ENCODE data around the gene MYH7.
"Not testable (repeated sequence)": the region's sequence is repeated elsewhere in the genome, so short reads cannot be mapped to it uniquely, and the experiment has no call there.

Gene MYH7

GRCh38 chr14:23387916-23388882, 47.3 kb downstream of the MYH7 start:
- no peak for DNase-seq (ENCODE audit: low read depth in 2 of 2)

- DNase-seq (ENCODE audit: low read depth in 2 of 2): no peak
These were observed 48.5 kb downstream of the MYH7 start for GRCh38 chr14:23386999-23387398.

- DNase-seq (ENCODE audit: low read depth in 2 of 2): not testable (repeated sequence)
These were observed 49.2 kb downstream of the MYH7 start for GRCh38 chr14:23386266-23386657.

GRCh38 chr14:23385642-23386265, 49.7 kb downstream of the MYH7 start:
- no peak for DNase-seq (ENCODE audit: low read depth in 2 of 2)

DNA sequence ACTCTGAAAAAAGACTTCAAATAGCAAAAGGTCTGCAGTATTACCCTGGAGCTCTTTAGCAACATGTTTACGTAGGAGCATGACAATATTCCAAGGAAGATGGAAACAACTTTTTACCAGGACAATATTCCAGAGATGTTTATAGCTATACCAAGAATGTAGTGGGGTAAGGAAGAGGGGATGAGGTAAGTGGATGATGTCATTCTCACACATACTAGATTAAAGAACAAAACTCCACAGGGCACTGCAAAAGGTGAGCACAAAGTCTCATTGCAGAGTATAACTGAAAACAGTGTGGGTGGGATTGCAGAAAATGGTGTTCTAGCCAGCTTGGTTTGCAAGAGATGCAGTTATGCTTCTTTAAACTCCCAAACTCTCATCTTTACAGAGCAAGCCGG, 50.2 kb downstream of the MYH7 start:
- no peak for DNase-seq (ENCODE audit: low read depth in 2 of 2)

DNA sequence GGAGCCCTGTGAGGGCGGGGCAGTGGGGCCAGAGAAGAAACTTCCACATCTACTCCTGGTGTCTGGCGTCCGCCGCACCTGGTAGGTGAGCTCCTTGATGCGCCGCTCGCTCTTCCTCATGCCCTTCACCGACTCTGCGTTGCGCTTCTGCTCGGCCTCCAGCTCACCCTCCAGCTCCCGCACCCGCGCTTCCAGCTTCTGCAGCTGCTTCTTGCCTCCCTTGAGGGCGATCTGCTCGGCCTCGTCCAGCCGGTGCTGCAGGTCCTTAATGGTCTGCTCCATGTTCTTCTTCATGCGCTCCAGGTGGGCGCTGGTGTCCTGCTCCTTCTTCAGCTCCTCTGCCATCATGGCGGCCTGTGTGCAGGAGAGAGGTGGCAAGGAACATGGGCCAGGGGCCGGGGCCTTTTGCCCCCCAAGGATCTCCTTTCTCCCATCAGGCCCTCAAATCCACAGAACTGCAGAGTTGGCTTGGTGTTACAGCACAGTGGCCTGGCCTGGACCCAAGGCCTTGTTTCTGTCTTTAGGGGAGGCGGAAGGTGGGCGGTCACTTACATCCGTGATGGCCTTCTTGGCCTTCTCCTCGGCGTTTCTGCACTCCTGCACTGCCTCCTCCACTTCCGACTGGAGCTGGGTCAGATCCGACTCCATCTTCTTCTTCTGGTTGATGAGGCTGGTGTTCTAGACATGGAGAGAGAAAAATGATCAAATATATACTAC, 50.9 kb downstream of the MYH7 start:
- DNase-seq (ENCODE audit: low read depth in 2 of 2): no peak

DNA sequence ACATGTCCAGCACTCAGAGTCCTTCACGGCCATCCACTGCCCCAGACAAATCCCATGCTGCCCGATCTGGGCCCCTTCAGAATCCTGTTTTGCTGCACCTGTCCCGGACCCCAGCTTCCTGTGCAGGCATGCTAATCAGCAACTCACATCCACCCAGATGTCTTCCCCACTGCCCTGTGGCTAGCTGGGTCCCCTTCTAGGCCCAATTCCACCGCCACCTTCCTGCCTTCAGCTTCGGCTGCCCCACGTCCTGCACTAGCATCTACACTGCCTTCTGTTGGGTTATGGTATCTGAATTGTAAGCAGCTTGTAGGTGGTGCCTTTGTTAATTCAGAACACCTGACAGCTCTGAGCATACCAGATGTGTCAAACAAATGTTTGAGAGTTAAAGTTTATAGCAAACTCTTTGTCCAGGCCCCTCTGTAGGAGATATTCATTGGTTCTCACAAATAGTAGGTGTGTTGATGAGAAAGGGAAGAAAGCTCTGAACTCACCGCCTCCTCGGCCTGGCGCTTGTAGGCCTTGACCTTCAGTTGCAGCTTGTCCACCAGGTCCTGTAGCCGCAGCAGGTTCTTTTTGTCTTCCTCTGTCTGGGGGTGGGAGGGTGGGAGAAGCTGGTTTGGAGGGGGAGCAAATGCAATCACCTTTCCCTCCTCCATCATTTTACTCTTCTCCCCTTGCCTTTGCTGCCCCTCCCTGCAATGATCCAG, 52.6 kb downstream of the MYH7 start:
- DNase-seq (ENCODE audit: low read depth in 2 of 2): no peak

DNA sequence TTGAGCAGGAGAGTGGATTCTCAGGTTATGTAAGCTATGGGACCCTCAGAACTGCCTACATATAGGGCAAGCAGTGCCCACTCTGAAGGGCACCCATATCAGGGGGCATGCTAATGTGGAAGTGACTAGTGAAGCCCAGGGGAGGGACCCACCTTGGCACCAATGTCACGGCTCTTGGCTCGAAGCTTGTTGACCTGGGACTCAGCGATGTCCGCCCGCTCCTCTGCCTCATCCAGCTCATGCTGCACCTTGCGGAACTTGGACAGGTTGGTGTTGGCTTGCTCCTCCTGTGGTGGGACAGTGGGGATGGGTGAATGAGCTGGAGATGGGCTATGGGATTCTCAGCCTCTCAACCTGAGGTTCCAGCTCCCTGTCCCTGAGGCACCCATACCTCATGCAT, 53.2 kb downstream of the MYH7 start:
- DNase-seq (ENCODE audit: low read depth in 2 of 2): no peak

DNA sequence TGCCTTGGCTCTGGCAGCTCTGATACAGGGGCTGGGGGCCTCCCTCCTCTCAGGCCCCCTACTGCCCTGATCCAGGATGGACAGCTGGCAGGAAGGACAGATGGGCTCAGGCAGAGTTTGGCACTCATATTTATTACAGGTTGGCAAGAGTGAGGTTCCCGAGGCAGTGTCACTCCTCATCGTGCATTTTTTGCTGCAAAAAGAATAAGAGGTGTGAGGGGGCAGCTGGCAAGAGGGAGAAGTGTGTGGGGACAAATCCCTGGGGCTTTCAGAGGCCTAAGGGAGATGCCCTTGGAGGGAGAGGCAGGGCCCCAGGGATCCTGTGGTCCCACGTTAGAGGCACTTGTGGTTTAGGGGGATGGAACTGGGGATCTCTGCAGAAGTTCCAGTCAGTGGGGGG, 53.6 kb downstream of the MYH7 start:
- no peak for DNase-seq (ENCODE audit: low read depth in 2 of 2)

- DNase-seq (ENCODE audit: low read depth in 2 of 2): no peak
These were observed 54.5 kb downstream of the MYH7 start for GRCh38 chr14:23380976-23381375.

DNA sequence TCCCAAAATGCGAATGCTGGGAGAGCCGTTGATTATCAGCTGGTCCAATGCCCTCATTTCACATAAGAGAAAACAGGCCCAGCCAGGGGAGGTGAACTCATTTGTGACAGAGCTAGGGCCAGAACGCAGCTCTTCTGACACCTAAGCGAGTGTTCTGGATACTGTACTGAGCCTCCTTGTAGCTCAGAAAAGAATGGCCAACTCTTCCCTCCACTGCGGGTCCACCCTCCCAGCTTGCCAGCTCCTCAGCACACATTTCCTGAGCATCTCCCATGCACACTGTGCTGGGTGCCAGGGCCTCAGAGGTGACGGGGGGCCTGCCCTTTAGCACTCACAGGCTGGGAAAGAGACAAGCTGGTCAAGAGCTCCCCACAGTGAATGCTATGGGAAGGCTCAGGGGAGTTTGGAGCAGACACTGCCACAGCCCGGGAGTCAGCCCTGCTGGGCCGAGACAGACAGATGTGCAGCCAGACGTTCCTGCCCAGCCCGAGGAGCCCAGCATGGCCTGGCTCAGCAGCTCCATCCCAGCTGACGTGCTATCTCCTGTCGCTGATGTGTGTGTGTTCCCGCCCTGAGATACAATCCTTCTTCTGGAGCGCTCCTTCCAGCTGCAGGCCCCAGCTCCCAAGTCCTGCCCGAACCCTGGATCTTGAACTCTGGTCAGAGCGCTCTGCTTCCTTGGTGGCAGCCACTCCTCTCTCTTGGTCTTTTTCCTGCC, 55.1 kb downstream of the MYH7 start:
- DNase-seq (ENCODE audit: low read depth in 2 of 2): no peak

DNA sequence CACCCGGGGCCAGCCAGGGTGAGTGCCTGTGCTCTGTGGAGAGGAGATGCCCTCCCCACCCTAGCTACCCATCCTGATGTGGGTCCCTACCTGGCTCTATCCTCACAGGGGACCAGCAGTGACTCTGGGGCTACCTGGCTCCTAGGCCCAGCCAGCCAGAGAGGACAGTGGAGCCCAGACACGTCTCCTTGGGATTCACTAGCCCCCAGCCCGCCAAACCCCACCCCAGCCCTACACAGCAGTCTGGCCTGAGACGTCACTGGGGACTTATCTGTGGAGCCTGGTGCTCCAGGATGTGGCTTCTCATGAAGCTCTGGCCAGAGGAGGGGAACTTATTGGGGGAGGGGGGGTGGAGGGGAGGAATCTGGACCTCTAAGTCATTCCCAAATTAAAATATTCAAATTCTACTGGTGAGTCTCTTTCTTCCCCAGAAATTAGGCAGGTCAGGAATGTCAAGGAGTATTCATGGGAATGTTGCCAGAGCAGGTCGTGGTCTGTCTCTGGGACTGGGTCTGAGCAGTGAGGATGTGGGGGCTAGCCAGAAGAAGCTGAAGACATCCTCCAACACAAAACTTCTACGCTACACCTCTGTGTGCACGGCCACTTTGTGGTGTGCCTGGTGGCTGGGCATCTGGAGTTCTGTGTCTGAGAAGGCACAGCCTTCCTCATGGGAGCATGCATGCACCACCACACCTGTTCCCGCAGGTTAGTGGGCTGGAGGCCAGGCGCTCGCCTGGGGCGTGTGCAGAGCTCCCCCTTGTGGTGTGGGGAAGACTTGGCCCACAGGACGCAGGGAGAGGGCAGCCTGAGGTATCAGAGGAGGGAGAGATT, 55.9 kb downstream of the MYH7 start:
- no peak for DNase-seq (ENCODE audit: low read depth in 2 of 2)

DNA sequence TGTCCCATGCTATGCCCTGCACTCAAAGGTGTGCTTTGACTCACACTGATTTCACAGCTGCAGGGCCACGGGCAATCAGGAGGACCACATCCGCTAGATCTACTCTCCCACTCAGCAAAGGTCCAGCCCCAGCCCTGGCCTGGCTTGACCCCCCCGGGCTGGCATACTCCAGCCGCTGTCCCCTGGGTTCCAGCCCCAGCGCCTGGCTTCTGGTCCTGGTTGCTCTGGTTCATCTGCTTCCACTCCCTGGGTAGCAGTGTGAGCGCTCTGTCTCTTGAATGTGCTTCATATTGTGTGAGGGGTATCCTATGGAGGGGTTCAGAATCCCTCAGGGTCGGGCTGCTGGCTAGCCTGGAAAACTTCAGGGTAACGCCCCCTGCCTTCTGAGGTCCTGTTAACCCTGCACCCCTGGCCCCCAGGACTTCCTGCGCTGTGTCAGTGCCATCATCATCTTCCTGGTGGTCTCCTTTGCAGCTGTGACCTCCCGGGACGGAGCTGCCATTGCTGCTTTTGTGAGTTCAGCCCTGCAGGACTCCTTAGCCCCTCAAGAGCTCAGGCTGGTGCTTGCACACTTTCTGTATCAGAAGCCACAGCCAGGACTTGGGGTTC, 56.7 kb downstream of the MYH7 start:
- no peak for DNase-seq (ENCODE audit: low read depth in 2 of 2)

GRCh38 chr14:23377573-23378563, 57.6 kb downstream of the MYH7 start:
- no peak for DNase-seq (ENCODE audit: low read depth in 2 of 2)

DNA sequence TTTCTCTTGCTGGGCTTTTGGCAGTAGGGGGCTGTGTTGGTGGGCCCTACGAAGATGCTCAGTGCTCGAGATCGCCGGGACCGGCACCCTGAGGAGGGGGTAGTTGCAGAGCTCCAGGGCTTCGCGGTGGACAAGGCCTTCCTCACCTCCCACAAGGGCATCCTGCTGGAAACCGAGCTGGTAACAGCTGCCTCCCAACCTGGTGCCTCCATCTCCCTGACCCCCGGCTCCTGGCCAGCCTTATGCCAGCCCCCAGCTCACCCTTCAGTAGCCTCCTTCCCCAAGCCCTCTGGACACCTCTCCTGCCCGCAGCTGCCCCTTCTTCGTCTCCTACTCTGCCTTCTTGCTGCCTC, 58.3 kb downstream of the MYH7 start:
- no peak for DNase-seq (ENCODE audit: low read depth in 2 of 2)

DNA sequence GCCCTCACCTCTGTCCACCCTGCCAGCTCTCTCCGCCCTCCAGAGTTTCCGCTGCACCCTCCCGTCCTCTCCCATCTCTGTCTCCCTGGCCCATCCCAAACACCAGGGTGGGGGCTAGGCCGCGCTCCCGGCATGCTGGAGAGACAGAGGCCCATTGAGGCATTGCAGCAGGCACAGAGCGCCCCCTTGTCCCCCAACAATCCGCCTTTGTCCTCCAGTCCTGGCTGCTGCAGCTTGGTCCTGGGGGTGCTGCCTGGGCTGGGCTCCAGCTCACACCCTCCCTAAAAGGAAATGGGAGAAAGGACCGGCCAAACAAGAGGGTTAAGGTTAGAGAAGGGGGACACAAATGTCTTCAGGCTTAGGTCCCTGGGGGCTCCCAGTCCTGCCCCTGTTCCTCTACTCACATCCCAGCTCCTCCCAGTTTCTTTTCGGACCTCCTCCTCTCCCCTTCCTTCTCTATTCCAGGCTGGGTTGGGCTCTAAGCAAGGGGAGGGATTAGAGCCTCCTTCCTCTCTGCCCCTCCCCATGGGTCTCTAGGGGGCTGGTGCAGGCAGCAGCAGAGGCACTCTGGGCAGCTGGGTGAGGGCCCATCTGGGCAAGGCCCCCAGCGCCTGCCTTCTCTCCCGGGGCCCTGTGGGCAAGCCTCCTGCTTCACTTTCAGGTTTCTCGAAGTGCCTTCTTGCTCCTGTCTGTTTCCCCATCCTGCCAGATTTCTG, 58.8 kb downstream of the MYH7 start, which contains the start of gene CMTM5:
TSS of gene CMTM5 (plus strand) at position 565 of the 716 bp plus-strand sequence. CDS start 206 bp downstream, outside the sequence.
- DNase-seq (ENCODE audit: low read depth in 2 of 2): no peak

- DNase-seq (ENCODE audit: low read depth in 2 of 2): no peak
These were observed 59.8 kb downstream of the MYH7 start for GRCh38 chr14:23375527-23376251.
